ENCODE results near the gene UNC5B.

UNC5B gene

GRCh38 chr10:71330789-71331404 lies 118.5 kb downstream of the UNC5B start:
- no peaks in the 10 kb centered on the region for H3K9me3 ChIP-seq (replicated peaks; ENCODE audit: insufficient read depth, low read length)
- no peaks in the 10 kb centered on the region for H3F3A ChIP-seq (ENCODE audit: insufficient read depth, low read length)

GRCh38 chr10:71331736-71332135 lies 119.4 kb downstream of the UNC5B start:
- no peaks in the 10 kb centered on the region for H4K20me1 ChIP-seq (ENCODE audit: insufficient read depth, low read length)
- no peaks in the 10 kb centered on the region for H3K4me1 ChIP-seq (ENCODE audit: low read length)
- no peak for DNase-seq

More at GRCh38 chr10:71330789-71331404, 118.5 kb downstream of the UNC5B start:
- DNase-seq: no peak
- no peaks in the 10 kb centered on the region for H3K36me3 ChIP-seq (replicated peaks; ENCODE audit: insufficient read depth, low read length)
- H3K4me1 ChIP-seq (ENCODE audit: low read length): no peaks in the 10 kb centered on the region
- no peak overlapping the region for H3K27ac ChIP-seq (ENCODE audit: low read length)
- no peak overlapping the region for H3K4me3 ChIP-seq (ENCODE audit: low read length)
- TF ChIP-seq CTCF (IDR thresholded peaks at IDR 0.05; ENCODE audit: low read length) (no peak), EZH2phosphoT487 (IDR thresholded peaks at IDR 0.05; ENCODE audit: low read length) (no peak), EZH2 (optimal IDR thresholded peaks at IDR 0.05; ENCODE audit: low read depth, low read length) (no peak)
- no peaks in the 10 kb centered on the region for H3K9me2 ChIP-seq (replicated peaks; ENCODE audit: insufficient read depth, low read length)
- H3K4me2 ChIP-seq (ENCODE audit: low read depth, low read length): no peak overlapping the region
- no peaks in the 10 kb centered on the region for H3K27me3 ChIP-seq (replicated peaks; ENCODE audit: insufficient read depth, low read length)
- no peaks in the 10 kb centered on the region for H4K20me1 ChIP-seq (ENCODE audit: insufficient read depth, low read length)
- no peak overlapping the region for H3K9ac ChIP-seq (ENCODE audit: low read length)
- H3K79me2 ChIP-seq (ENCODE audit: low read length): no peaks in the 10 kb centered on the region
- no peak overlapping the region for H2AFZ ChIP-seq (ENCODE audit: low read length)

GRCh38 chr10:71332466-71332865 lies 120.1 kb downstream of the UNC5B start:
- Histone ChIP-seq H3F3A (ENCODE audit: insufficient read depth, low read length) (no peaks in the 10 kb centered on the region), H3K27ac (ENCODE audit: low read length) (no peak overlapping the region), H3K9me2 (replicated peaks; ENCODE audit: insufficient read depth, low read length) (no peaks in the 10 kb centered on the region), H3K9me3 (replicated peaks; ENCODE audit: insufficient read depth, low read length) (no peaks in the 10 kb centered on the region), H3K4me2 (ENCODE audit: low read depth, low read length) (no peak overlapping the region), H3K9ac (ENCODE audit: low read length) (no peak overlapping the region), H3K4me1 (ENCODE audit: low read length) (no peaks in the 10 kb centered on the region), H4K20me1 (ENCODE audit: insufficient read depth, low read length) (no peaks in the 10 kb centered on the region), H3K36me3 (replicated peaks; ENCODE audit: insufficient read depth, low read length) (no peaks in the 10 kb centered on the region), H3K27me3 (replicated peaks; ENCODE audit: insufficient read depth, low read length) (no peaks in the 10 kb centered on the region), H2AFZ (ENCODE audit: low read length) (no peak overlapping the region), H3K79me2 (ENCODE audit: low read length) (no peaks in the 10 kb centered on the region), H3K4me3 (ENCODE audit: low read length) (no peak overlapping the region)
- no peak for DNase-seq
- TF ChIP-seq EZH2 (optimal IDR thresholded peaks at IDR 0.05; ENCODE audit: low read depth, low read length): no peak
- TF ChIP-seq EZH2phosphoT487 (IDR thresholded peaks at IDR 0.05; ENCODE audit: low read length): no peak
- no peak for TF ChIP-seq CTCF (IDR thresholded peaks at IDR 0.05; ENCODE audit: low read length)

More at GRCh38 chr10:71331736-71332135, 119.4 kb downstream of the UNC5B start:
- H2AFZ ChIP-seq (ENCODE audit: low read length): no peak overlapping the region
- no peaks in the 10 kb centered on the region for H3K9me2 ChIP-seq (replicated peaks; ENCODE audit: insufficient read depth, low read length)
- no peaks in the 10 kb centered on the region for H3K79me2 ChIP-seq (ENCODE audit: low read length)
- no peak overlapping the region for H3K4me2 ChIP-seq (ENCODE audit: low read depth, low read length)
- H3K9ac ChIP-seq (ENCODE audit: low read length): no peak overlapping the region
- TF ChIP-seq EZH2phosphoT487 (IDR thresholded peaks at IDR 0.05; ENCODE audit: low read length) (no peak), EZH2 (optimal IDR thresholded peaks at IDR 0.05; ENCODE audit: low read depth, low read length) (no peak), CTCF (IDR thresholded peaks at IDR 0.05; ENCODE audit: low read length) (no peak)
- no peak overlapping the region for H3K27ac ChIP-seq (ENCODE audit: low read length)
- H3K27me3 ChIP-seq (replicated peaks; ENCODE audit: insufficient read depth, low read length): no peaks in the 10 kb centered on the region
- H3K9me3 ChIP-seq (replicated peaks; ENCODE audit: insufficient read depth, low read length): no peaks in the 10 kb centered on the region
- no peaks in the 10 kb centered on the region for H3K36me3 ChIP-seq (replicated peaks; ENCODE audit: insufficient read depth, low read length)
- H3K4me3 ChIP-seq (ENCODE audit: low read length): no peak overlapping the region
- no peaks in the 10 kb centered on the region for H3F3A ChIP-seq (ENCODE audit: insufficient read depth, low read length)
